Measurements from ENCODE around the gene ZEB2.
"Not testable (repeated sequence)": the region's sequence is repeated elsewhere in the genome, so short reads cannot be mapped to it uniquely, and the experiment has no call there.

Gene ZEB2

DNA sequence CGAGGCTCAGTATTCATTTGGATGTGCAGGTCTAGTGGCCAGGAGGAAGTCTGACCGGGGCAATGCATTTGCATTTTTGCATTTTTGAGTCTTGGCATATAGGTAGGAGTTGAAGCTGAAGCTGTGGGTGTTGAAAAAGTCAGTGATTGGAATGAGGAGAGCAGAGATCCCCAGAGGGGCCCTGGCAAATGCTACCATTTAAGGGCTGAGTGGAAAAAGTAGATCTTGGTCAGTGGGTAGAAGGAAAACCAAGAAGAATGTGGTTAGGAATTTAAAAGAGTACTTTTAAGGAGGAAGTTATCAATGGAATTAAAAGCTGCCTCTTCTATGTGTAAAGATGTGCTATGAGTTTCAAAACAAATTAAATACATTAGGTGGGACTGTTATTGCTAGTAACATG lies 143.0 kb downstream of the ZEB2 start:
- DNase-seq = no peak

DNA sequence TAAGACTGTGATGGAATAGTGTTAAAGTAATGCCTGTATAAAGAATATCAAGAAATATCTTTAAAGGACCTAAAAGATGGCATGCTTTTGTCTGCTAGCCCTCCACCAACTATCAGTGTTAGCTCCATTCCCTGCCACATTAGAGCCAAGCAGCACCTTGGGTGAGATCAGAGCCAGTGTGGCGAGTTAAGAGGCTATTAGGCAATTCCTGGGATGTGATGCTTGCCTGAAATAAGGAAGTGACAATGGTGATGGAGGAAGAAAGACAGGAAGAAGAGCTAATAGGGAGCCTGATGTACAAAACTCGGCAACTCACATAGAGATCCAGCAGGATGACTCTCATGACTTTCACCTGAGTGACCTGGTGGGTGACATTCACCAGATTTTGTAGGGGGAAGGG lies 143.5 kb downstream of the ZEB2 start:
- DNase-seq = no peak

DNA sequence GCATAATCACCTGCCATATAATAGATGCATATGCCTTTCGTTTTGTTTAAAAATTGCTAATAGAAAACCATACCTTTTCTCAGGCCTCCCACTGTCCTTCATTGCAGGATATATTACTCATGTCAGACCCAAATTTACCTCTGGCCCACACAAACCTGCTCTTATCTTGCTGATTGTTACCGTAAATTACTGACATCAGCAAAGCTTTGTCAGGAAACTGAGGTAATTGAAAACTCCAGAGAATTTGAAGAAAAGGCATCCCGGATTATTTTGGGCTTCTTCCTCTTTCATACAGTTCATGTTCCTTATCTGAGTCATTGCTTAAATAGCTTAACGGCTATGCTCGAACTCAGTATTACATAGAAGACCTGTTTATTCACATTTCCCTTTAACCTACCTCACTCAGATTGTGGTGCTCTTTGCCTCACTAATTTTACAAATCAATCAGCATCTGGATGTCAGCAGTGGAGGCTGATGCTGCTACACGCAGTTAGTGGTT lies 145.7 kb downstream of the ZEB2 start:
- DNase-seq = no peak

DNA sequence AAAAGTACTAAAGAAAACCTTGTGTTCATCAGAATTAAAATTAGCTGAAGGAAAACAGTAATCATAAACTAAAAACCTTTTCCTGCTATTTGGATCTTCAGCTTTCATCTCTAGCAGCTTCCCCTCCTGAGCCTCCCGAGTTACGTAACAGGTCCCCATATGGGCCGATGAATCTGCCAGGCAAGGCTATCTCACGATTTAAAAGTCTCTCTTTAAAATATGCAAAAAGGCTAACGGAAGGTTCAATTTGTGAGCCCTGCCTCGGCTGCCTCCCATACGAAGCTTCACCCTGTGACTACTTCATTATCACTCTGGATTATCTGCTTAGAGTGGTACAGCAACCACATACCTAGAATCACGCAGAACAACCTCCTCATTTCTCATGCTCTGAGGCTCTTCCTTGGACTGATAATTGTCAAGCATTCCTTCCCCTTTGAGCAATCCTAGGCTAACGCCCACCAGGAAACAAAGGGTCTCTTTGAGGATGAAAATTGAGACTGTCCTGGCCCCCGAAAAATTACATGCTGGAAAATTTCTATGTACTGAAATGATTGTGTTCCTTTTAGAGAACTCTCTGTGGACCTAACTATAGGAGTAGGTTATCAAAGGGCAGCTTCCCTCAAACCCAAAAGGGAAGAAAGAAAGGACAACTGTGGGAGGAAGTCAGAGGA lies 147.4 kb downstream of the ZEB2 start:
- peak; percentile 42 for DNase-seq

DNA sequence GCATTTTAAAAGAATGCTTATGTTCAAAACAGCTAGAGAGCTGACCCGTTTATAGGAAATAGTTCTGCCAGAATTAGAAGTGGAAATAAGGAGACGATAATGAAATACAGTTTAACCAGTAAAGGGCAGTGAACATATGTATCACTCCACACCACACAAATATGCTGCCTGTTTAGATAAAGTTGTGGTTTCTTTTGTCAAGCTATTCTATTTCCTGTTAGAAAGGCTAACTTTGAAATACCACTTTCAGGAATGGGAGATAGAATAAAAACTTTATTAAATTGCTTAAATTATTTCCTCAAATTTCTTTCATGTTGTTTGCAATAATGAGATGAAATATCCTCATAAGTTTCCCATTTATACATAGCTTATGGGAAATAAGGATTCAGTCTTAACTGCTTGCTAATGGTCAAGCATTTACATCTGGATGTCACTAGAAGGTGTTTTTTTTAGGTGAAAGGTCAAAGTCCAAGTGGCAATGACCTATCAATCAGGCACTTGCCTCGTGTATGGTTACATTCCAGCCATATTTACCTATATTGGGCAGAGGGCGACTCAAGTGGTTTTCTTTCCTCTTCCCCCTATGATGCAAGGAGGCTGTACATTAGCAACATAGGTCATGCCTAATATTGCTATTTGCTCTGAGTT lies 148.9 kb downstream of the ZEB2 start:
- no peak for DNase-seq

DNA sequence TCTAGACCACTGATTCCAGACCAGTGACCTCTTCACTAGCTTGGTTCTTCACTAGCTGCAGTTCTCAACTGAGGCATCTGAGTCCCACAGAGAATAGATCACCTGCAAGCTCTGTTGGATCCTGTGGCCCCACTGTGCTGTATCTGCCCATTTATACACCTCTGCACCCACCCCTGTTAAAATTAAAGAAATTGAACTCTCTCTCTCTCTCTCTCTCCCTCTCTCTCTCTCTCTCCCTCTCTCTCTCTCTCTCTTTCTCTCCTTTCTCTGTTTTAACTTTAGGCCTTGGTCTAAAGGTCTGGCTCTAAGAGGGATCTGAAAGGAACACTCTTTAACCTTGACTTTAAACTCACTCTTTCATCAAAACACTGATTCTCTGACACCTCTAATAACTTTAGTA lies 150.5 kb downstream of the ZEB2 start:
- DNase-seq = no peak

DNA sequence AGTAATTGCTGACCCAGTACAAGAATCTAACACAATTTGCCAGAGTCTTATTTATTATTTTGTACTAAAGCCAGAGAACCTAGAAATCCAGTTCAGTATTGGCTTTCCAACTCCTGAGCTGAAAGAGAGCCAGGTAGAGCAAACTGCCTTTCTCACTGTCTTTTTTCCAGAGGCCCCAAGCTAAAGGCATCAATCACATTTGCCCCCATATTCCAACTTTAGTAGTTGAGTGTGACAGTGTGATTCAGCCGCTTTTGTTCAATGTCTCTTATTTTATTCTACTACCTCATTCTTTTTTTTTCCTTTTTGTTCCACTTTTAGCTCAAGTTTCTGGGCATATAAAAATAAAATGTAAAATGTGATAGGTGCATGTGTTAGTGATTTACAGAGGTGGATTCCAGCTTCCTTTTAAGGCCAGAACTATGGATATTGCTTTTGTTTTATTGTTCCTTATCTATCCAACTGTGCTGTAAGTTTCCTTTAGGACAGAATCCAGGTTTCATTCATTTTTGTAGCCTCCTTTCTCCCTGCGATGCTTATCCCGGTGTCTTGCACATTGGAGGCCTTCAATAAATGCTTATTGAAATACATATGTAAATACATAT lies 153.0 kb downstream of the ZEB2 start:
- no peak for DNase-seq

DNA sequence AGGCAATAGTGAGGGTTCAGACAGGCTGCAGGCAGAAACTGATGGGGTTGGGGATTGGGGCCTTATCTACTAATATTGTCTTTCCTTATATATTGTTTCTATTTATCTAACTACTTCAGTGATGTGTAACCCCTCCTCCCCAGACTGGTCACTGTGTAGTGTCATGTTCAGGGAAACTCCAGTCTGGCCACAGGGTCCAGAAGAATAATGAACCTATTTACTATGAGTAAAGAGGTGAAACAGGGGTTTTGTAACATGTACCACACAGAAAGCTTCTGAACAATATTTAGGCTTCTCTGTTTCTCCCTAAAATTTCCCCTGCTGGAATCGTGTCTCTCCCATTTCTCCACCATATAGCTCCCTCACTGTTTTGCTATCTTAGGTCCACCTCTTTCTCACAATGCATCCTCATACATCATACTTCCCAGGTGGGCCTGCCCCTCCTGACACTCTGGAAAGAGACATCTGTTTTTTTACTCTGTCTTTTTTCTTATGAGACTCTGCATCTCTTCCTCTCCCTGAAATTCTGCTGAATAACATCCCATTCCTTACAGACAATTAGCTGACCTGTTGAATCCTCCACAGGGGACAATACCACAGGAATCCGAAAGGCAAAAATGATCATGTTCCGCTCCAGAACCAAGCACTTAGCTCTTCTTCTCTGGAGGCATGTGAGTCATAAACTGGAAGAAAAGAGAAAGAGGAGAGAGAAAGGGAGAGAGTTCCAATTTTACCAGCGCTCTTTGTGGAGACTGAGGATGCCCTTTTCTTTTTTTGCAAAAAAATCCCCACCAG lies 154.8 kb downstream of the ZEB2 start:
- DNase-seq = no peak

DNA sequence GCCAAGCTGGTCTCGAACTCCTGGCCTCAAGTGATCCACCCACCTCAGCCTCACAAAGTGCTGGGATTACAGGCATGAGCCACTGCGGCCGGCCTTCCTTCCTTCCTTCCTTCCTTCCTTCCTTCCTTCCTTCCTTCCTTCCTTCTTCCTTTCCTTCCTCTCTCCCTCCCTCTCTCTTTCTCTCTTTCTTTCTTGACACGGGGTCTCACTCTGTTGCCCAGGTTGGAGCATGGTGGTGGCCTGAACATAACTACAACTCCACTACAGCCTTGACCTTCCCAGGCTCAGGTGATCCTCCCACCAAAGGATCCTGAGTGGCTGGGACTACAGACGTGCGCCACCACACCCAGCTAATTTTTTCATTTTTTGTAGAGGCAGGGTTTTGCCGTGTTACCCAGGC lies 155.7 kb downstream of the ZEB2 start:
- DNase-seq = not testable (repeated sequence)

DNA sequence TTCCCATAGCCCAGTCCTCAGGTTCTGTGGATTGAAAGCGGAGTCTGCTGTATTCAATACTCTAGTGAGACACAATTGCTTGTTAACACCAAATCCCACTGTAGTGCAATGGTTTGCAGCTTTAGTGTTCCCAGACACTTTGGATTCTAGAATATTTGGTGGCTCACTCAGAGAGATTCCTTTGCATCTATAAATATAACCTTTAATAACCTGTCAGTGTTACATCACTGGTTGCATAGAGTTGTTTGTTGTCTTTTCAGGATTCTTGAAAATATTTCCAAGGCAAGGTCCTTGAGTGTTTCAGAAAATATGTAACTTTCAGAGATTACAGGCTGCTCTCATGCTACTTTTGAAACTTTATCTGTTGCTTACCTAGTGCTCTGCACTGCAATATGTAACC lies 157.5 kb downstream of the ZEB2 start:
- DNase-seq = no peak

DNA sequence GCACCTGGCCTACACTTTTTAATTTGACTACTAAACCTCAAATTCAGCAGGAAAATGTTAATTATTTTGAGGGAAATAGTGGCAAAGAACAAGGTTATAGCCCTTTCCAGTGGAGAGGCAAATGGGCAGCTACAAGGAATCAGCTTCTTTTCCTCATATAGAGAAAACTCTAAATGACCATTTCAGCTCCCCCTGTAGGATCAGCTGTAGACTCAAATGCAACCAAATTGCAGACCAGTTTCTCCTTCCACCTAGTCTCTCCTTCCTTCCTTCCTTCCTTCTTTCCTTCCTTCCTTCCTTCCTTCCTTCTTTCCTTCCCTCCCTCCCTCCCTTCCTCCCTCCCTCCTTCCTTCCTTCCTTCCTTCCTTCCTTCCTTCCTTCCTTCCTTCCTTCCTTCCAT lies 158.2 kb downstream of the ZEB2 start:
- DNase-seq = no peak

DNA sequence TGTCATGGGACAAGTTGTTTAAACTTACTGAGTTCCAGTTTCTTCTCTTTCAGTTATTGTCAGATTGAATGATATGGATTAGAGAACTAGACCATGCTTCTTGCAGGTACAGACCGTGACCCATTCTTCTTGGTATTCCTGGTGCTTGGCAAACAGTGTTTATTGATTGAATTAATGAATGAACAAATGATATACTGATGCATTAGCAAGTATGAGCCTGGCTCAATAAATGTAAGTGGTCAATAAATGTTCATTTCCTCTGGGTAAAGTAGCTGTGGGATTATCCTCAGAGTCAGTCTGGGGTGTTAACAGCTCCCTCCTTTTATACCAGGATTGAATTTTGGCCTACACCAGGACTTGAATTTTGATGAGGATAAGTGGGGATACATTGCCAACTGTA lies 160.2 kb downstream of the ZEB2 start:
- peak; percentile 26 for DNase-seq

DNA sequence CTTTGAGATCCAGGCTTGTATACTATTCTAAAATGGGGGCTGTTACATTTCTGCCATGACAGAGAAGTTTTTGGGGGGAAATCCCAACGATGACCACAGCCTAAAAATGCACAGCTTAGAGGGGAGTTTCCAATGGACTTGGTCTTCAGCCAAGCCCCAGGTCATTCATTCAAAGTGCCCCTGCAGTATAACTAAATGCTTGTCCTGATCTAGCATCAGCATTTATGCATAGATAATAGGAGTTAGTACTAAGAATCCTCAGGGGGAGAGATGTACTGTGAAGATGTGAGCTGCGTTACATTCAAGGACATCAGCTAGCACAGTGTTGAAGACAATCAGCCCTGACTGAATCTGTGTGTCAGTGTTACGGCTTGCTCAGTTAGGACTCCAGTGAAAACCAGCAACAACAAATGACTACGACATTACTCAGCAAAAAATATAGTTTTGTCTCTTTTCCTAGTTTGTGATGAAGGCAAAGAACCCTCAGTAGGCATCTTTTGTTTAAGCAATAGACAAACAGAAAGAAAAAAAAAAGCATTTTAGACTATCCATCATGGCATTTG lies 160.9 kb downstream of the ZEB2 start:
- no peak for DNase-seq

DNA sequence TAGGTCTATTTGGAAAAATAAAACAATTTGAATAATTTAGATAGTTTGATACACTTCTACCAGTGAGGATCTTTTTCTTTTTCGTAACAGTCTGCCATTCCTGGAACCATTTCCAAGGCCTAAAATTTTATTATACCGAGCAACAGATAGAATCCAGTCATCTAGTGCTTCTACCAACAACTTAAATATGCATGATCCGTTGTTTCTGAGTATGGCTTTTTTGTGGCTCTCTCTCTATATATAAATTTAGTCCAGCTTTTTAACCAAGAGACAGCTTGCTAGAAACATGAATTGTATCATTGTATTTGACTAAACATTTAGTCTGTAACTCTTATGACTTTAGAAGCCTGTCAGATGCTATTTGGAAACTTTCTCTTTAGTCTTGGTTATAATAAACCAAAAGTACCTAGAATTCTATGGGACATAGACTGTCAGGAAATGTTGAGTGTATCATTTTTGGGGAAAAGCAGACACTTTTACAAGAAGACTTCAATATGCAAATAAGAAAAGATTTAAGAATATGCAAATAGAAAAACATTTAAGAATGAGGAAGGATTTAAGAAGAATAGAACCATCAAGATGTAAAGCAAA lies 161.4 kb downstream of the ZEB2 start:
- DNase-seq = no peak

DNA sequence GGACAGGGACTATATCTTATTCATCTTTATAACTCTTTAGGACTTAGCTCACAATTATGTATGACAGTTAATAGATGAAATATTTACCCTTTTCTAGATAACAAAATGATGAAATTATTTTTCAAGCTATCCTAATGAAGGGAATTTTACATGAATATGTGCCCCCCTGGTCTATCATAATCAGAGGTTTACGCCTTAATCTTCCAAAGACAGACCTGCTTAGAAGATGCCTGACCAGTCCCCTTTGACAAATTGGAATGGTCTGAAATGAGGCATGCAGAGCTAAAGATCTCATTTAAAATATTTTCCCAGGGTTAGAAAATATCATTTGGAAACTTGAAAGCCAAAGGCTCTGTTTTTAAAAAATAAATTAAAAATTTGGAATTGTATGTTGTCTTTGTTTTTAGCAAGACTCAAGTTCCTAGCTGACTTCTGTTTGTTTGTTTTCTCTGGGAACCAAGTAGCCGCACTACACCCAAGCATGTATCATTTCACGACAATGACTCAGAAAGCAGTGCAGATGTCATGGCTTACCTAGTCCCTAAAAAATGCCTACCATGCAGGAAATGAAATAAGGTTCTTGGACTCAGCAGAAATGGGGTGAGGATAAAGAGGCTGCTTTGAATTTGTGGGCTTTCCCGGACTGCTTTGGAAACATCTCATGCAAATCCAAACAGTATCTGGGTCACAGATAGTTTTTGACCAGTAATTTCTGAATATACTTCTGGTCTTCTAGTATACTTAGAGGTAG lies 162.1 kb downstream of the ZEB2 start:
- peak; percentile 26 for DNase-seq

DNA sequence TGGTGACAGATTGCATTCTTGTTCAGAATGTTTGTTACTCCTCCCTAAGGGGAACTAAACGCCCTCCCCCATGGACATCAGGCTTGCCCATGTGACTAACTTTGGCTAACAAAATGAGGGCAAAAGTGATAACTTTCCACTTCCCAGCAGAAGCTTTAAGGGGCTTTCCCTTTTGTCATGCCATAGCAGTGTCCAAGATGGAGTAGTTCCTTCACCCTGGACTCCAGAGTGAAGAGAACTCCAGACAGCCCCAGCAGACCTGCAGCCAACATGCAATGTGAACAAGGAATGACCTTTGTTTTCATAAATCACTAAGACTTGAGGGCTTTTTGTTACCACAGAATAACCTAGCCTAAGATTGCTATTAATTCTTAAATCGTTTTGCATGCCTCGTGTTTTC lies 163.5 kb downstream of the ZEB2 start:
- DNase-seq = no peak

DNA sequence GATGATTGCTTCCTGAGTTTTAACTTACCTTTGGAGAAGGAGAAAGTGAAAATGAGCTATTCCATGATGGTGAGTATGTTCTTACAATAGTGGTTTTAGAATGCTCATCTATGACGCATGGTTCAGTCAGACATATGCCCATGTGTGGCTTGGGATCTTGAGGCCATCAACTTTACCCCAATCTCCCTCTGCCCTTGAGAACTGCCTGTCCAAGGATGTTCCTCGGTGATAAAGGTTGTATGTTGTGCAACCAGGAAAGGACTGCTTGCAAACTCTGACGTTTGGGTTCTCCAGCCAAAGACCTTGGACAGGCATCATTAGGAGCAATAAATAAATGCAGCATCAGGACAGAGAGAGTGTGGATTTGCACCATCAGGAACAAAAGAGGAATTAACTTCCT lies 165.0 kb downstream of the ZEB2 start:
- DNase-seq = no peak

DNA sequence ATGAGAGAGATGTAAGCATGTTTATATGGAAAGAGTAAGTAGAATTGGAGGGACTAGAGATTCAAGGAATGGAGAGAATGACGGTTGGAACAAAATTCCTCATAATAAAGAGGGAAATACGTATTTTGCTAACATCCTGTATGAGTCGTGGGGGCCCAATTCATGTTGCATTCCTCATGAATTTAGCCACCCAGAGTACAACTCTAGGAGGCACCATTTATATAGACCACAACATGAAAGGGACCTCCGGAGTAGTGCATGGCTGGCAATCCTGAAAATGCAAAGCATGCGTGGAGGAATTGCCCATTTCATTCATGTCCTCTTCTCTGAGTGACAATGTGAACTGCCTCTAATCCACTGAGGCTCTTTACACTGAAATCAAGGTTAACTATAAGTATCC lies 168.2 kb downstream of the ZEB2 start:
- no peak for DNase-seq

DNA sequence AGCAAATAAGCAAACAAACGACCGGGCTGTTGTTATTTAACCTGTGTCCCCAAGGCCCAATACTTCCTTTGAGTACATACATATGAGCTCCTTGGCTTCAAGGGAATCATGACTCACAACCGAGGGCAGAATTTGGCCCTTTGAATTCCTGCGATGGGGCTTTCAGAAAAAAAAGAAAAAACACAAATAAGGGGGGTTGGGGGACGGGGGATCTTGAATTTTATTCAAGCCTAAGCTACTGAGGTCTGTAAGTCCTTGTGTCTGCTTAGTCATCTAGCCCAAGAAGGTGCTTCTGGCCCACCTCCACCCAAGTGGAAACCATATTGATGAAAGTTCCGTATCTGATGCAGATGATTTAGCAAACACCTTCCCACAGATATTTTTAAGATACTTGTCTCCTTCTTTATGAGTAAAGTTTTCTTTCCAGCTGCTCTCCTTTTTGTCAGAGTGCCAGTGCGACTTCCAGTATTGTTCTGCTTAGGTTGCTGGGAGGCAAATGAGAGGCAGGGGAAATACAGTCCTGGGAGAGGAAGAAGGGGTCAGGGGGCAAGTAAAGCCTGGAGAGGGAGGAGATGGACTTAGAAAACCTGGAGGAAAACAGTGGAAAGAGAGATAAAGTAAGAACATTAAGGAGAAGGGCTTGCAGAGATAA lies 169.6 kb downstream of the ZEB2 start:
- no peak for DNase-seq

DNA sequence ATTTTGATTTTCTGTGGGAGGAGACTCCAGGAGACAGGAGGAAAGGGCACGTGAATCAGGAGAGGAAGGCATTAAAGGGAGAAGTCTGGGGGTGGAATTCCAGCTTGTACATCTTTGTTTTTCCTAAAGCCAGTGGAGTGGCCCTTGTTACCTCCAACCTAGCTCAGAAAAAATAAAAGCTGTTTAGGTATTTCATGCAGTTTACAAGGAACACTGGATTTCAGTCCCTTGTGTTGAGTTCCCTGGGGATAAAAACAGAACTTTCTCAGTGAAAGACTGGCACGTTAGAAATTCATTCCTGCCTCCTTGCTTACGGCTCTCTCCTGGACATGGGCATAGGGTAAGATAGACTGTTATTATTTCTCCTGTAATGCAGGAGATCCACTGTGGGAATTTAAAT lies 170.2 kb downstream of the ZEB2 start:
- DNase-seq = no peak

DNA sequence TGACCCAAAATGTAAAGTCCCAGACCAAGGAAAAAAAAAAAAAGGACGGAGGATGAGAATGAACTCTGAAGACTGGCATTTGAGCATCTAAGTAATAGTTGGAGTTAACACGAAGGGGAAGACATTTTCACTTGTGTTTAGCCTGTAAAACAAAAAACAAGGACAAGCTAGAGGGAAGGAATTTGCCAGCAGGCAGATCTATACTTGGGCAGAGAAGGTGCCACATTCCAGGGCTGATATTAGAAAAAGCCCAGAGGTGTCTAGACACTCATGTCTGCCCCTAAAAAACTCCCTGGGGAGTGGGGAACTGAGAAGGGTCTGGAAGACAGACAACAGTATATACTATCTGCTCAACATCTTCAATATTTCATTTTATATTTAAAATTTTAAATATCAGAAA lies 171.1 kb downstream of the ZEB2 start:
- no peak for DNase-seq

DNA sequence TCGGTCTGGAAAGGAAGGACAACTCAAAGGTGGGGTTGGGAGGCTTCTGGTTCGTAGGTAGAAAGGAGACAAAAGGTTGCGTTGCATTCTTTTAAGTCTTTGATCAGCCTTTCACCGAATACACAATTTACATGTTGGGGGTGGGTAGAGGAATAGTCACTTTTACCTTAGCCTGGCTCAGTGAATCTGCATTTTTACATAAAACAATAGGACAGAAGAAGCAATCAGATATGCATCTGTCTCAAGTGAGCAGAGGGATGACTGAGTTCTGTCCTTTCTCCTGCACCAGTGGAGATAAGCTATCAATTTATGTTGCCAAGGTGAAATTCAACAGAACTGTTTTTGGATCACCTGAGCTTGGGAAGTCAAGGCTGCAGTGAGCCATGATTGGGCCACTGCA lies 173.7 kb downstream of the ZEB2 start:
- DNase-seq = no peak

Data from NCI-H446 treated with DMSO at 0.1 percent for 48 hours (cell line).